ENCODE results near the gene TACR2.

TACR2 gene

GRCh38 chr10:69418052-69418752 is 1.5 kb upstream of the TACR2 start:
- no peak for DNase-seq

GRCh38 chr10:69417542-69417941 is 824 bp upstream of the TACR2 start:
- DNase-seq: no peak

GRCh38 chr10:69415951-69416350 is 767 bp downstream of the TACR2 start:
- no peak for DNase-seq

GRCh38 chr10:69415049-69415448 is 1.7 kb downstream of the TACR2 start:
- no peak for DNase-seq

GRCh38 chr10:69414036-69415018 is 2.4 kb downstream of the TACR2 start:
- no peak for DNase-seq

DNA sequence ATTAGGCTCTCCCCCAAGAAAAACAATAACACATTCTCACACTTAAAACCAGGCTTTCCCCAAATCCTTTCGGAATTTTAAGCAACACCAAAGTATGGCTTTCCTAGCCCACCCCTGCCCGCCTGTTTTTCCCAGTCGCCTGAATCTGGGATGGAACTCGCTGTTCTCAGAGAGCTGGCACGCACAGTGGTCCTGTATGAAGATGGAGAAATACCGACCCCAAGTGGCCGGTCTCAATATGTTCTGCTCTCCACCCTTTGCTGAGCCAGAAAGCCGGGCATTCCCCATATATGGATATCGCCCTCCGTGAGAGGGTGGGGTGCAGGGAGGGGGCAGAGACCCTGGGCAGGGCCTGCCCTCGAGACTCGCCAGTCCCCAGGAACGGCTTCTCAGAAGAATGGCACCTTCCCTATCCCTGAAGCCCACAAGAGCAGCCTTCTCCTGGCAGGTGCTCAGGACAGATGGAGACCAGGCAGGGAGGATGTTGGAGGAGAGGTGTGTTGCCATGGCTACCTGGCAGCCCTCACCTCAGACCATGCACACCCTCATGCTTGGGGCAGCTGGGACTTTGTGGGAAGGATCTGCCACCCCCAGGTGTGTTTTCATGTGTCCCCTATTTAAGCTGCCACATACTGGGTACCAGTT is 3.4 kb downstream of the TACR2 start:
- no peak for DNase-seq

GRCh38 chr10:69412232-69412790 is 4.4 kb downstream of the TACR2 start:
- no peak for DNase-seq

DNA sequence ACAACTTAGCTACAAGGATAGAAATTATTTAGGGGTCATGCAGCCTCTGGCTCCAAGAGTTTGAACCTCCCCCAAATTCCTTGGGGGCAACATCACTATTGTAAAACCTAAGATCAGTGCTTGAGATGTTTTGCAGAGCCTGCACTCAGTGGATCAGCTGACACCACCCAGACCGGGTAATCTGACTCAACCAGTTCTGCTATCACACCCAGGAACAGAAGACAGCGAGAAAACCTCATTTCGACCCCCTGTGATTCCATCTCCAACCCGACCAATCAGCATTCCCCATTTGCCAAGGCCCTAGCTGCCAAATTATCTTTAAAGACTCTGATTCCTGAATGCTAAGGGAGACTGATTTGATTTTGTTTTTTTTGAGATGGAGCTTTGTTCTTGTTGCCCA is 5.2 kb downstream of the TACR2 start:
- no peak for DNase-seq

DNA sequence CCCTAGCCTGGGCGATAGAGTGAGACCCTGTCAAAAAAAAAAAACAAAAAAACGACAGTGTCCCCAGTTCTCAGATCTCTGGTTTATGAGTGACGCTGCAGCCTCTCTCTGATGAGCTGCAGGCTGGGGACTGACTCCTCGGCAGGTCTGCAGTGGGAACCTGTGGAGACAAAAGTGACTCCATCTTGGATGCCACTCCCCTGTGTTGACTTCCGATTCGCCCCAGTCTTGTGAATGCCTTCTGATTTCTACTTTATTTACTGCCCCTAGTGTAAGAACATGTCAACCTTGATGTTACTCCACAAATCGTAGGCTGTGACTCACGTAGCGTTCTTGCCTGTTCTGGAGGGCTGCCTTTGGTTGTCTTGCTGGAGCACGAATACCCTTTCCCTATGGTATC is 6.2 kb downstream of the TACR2 start:
- DNase-seq: no peak

GRCh38 chr10:69409968-69410367 is 6.8 kb downstream of the TACR2 start:
- DNase-seq: no peak

DNA sequence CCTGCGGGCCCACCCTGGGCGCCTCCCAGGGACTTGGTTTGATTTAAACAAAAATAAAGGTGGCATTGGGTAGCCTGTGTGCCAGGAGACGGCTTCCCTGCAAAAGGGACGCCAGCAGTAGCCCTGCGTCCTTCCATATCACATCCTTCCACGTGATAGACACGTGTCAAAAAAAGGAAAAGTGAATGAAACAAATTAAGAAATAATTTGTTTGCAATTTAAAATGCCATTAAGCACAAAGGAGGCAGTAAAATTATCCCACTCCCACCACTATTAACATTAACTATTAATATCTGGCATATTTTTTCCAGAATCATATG is 7.6 kb downstream of the TACR2 start:
- DNase-seq: no peak

GRCh38 chr10:69408318-69409175 is 8.2 kb downstream of the TACR2 start:
- DNase-seq: peak; percentile 61

- DNase-seq: no peak
Measured at GRCh38 chr10:69407621-69408301, 9.0 kb downstream of the TACR2 start.

- no peak for DNase-seq
Measured at GRCh38 chr10:69406816-69407580, 9.7 kb downstream of the TACR2 start.

- no peak for DNase-seq
Measured at GRCh38 chr10:69406302-69406811, 10.4 kb downstream of the TACR2 start.

DNA sequence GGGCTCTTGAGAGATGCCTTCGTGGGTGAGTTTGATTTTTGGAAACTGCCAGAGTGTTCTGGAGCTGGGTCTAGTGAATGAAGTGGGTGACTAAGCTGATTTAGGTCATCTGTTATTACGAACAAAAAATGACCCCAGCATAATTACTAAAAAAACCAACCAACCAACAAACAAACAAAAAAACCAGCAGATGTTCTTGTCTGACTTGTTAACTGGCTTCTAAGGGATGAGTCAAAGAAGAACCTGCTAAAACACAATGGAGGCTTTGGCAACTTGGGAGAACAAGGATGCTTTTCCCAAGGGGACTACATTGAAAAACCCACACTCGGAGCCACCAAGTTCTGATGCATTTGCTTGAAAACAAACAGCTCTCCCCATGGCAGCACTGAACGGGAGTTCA is 11.5 kb downstream of the TACR2 start:
- no peak for DNase-seq

GRCh38 chr10:69404786-69405185 is 11.9 kb downstream of the TACR2 start:
- no peak for DNase-seq

DNA sequence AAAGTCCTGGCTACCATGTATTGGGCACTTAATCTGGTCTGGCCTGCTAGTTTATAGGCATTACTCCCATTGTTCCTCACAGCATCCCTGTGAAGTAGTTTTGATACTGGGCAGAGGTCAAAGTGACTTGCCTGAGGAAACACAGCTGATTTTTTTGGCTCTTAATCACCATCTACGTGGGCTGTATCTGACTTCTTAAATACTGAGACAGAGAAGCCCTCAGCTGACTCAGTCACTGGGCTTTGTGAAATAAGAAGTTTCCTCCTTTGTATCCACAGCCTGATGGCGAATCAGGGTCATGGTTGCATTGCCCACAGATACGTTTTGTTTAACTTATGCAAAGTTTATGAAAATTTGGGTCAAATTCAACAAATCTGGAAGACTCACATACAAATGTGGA is 13.2 kb downstream of the TACR2 start:
- no peak for DNase-seq

DNA sequence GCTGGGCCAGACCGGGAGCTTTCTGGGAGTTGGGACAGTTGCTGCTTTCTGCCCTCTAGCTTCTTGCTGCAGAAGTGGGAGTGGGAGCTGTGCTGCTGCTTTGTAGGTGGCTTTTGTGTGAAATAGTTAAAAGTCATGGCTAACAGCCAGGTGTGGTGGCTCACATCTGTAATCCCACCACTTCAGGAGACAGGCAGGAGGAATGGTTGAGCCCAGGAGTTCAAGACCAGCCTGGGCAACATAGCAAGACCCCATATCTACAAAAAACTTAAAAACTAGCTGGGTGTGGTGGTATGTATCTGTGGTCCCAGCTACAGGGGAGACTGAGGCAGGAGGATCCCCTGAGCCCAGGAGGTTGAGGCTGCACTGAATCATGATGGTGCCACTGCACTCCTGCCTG is 13.7 kb downstream of the TACR2 start:
- DNase-seq: no peak

DNA sequence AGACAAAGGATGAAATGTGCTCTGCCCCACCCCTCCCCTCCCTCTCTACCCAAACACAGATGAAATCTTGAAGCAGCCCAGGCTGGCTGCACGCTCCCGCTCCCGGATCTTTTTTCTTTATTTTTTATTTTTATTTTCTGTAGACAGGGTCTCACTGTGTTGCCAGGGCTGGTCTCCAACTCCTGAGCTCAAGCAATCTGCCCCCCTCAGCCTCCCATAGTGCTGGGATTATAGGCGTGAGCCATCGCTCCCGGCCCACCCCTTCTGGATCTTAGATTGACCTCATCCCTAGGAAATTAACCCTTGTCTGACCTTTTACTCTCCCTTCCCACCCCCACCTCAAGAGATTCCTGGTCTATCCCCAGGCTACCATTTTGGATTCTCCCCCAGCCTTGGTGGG is 14.3 kb downstream of the TACR2 start:
- DNase-seq: no peak

- no peak for DNase-seq
Measured at GRCh38 chr10:69401416-69401815, 15.3 kb downstream of the TACR2 start.

Measured in NCI-H1436 treated with DMSO at 0.1 percent for 48 hours (cell line).